Body of pancreas (tissue), 4 donors: ENCODE results near the gene CHFR. TPM values are rescaled to one million over a fixed set of nuclear protein-coding genes. Genes with fewer than 3 reads are reported as not detected.

ENCODE experiments used
- ATAC-seq: fragments of 150-250 bp; one replicate; pipeline ENCODE4 v1.9.1; 2016
- DNase-seq, 4 donors: peaks; one replicate each; pipeline ENCODE4 v3.0.0-alpha.2; 2019
- H3K27ac ChIP-seq, 4 donors: fragments of 200-600 bp; sonication (generic); 1 replicate in 3 of 4; 2 replicates in 1 of 4; pipeline versions ENCODE4 v1.5.1 to v1.6.1; 2016 to 2019; ENCODE audit warnings: mild to moderate bottlenecking in 1 of 4, mixed read lengths in 1 of 4, moderate library complexity in 1 of 4
- H3K27me3 ChIP-seq, 2 donors: fragments of 200-600 bp; sonication (generic); one replicate each; pipeline ENCODE4 v1.6.0; 2016; ENCODE audit warnings: mild to moderate bottlenecking in 1 of 2
- H3K36me3 ChIP-seq, 2 donors: fragments of 200-600 bp; sonication (generic); replicated peaks in 1 of 2; 2 replicates each; pipeline ENCODE4 v1.5.1; 2016; ENCODE audit warnings: low read depth in 2 of 2; ENCODE audit not compliant: insufficient read depth in 1 of 2
- H3K4me1 ChIP-seq: fragments of 200-600 bp; sonication (generic); one replicate; pipeline ENCODE4 v1.6.0; 2016
- H3K4me3 ChIP-seq, 2 donors: fragments of 200-600 bp; sonication (generic); 1 replicate in 1 of 2; 2 replicates in 1 of 2; pipeline ENCODE4 v1.5.1; 2016 to 2019
- H3K9me3 ChIP-seq, 3 donors: fragments of 200-600 bp; sonication (generic); 1 replicate in 2 of 3; 2 replicates in 1 of 3; pipeline ENCODE4 v1.5.1; 2016
- POLR2A ChIP-seq, 3 donors: fragments of 450-650 bp; IDR thresholded peaks; one replicate each; pipeline ENCODE4 v1.6.1; 2016; ENCODE audit warnings: antibody characterized with exemption in 3 of 3, mild to moderate bottlenecking in 2 of 3
- WGBS, 2 donors: methylation state at CpG; one replicate each; pipeline ENCODE4 v1.1.5; 2017; 5-methylcytosine and 5-hydroxymethylcytosine counted together
- intact Hi-C: fragments of 100-400 bp; cut with DNase I; formaldehyde crosslinking; loops from one replicate; pipeline ENCODE4 v1.15.1; 2023
- total RNA-seq, 2 donors: library from RNA; depleted of rRNA; stranded (reverse); fragments of >200 nt; gene quantifications; one replicate each; pipeline ENCODE4 v1.1.0, GENCODE V29; 2016
- TF ChIP-seq, protein P1 (sequence below), 7 experiments: fragments of 450-650 bp in 4 of 7; fragments of 200-600 bp in 3 of 7; sonication (generic) in 3 of 7; IDR thresholded peaks; one replicate each; pipeline ENCODE4 v1.5.1; 2016 to 2019; ENCODE audit warnings: antibody characterized with exemption in 7 of 7

Gene CHFR
- total RNA-seq, 2 donors from 2014 or later: 31.4 to 45.2 TPM

DNA sequence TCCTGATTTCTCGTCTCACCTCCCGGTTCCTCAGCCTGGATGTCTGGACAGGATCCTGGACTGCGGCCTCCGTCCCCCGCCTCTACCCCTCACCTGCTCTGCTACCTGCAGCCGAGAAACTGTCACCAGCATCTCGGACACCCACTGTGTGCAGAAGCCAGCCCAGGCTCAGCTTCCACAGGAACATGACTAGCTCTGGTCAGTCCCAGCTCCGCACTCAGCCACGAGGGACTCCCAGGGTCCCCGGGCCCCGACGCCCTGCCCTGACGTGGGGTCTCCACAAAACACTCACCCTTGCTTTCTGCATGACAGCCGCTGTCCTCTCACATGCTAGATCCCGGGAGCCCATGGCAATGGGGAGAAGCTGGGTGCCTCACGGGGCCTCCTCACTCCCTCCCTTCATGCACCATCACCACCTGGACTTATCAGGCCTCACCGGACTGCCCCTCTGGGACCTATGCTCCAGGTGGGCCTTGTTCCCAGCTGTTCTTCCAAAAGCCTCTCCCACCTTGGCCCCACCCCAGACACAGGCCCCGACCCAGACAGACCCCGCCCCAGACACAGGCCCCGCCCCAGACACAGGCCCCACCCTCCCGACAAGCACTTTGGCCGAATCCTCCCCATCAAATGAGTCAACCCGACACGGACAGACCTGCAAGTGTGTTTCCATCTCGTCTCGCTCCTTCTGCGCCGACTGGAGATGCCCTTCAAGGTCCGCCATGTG, 98.9 kb downstream of the CHFR start:
- Histone ChIP-seq H3K9me3 (no peaks in the 10 kb centered on the region), H3K27me3 (no peaks in the 10 kb centered on the region), H3K27ac (no peak overlapping the region), H3K4me1 (no peaks in the 10 kb centered on the region), H3K4me3 (no peak overlapping the region), H3K36me3 (peaks cover 20 to 35% of the 10 kb centered on the region in 2 donors)
- intact Hi-C loops: no loop called here
- WGBS, 2 donors: 92 to 93% methylated on average over 17 to 29 of the region's 29 CpGs
- no peak for TF ChIP-seq POLR2A (IDR thresholded peaks at IDR 0.05)
- no peak for ATAC-seq
- DNase-seq: no peak

DNA sequence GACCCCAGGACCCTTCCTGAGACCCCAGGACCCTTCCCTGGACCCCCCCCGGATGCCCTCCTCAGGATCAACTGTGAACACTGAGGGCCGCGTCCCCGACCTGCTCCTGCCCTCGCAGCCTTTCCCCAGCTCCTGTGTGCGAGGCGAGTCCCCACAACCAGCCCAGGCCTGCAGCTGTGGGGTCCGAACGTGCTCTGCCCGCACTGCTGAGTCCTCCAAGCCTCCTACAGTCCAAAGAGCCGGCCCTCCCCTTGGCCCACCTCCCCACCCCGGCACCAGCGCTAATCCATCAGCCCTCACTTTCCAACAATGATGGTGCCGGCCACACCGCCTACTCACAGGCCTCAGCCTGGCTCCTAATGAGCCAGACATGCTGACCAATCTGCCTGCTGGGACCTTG, 99.5 kb downstream of the CHFR start:
- no peak for ATAC-seq
- no peaks in the 10 kb centered on the region for H3K27me3 ChIP-seq
- no peaks in the 10 kb centered on the region for H3K4me1 ChIP-seq
- no peak for DNase-seq
- TF ChIP-seq POLR2A (IDR thresholded peaks at IDR 0.05): no peak
- TF ChIP-seq, protein P1, sequence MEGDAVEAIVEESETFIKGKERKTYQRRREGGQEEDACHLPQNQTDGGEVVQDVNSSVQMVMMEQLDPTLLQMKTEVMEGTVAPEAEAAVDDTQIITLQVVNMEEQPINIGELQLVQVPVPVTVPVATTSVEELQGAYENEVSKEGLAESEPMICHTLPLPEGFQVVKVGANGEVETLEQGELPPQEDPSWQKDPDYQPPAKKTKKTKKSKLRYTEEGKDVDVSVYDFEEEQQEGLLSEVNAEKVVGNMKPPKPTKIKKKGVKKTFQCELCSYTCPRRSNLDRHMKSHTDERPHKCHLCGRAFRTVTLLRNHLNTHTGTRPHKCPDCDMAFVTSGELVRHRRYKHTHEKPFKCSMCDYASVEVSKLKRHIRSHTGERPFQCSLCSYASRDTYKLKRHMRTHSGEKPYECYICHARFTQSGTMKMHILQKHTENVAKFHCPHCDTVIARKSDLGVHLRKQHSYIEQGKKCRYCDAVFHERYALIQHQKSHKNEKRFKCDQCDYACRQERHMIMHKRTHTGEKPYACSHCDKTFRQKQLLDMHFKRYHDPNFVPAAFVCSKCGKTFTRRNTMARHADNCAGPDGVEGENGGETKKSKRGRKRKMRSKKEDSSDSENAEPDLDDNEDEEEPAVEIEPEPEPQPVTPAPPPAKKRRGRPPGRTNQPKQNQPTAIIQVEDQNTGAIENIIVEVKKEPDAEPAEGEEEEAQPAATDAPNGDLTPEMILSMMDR (IDR thresholded peaks at IDR 0.05): no peak
- H3K4me3 ChIP-seq: no peak overlapping the region
- no peaks in the 10 kb centered on the region for H3K9me3 ChIP-seq
- 84 to 100% methylated on average over 4 to 15 of the region's 15 CpGs for WGBS, 2 donors
- H3K36me3 ChIP-seq: peaks cover 20 to 40% of the 10 kb centered on the region in 2 donors
- H3K27ac ChIP-seq: no peak overlapping the region
- intact Hi-C loops: no loop called here

DNA sequence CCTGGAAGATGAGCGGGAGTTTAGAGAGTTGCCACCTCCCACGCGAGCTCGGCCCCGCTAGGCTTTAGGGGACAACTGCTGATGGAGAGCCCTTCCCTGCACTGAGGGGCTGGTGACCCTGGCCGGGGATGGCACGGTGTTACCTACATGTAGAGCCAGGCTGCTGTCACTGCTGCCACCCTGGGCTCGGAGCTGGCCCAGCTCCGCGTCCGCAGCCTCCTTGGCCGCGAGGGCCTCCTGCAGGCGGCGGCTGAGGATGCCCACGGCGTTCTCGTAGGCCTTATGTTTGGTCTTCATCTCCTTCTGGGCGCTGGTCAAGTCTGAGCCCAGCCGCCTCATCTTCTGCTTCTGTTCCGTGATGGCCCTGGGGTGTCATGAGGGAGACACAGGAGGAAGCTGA, 101.2 kb downstream of the CHFR start:
- H3K4me3 ChIP-seq: no peak overlapping the region
- ATAC-seq: no peak
- intact Hi-C loops: no loop called here
- TF ChIP-seq, protein P1 (IDR thresholded peaks at IDR 0.05): no peak
- TF ChIP-seq POLR2A (IDR thresholded peaks at IDR 0.05): no peak
- H3K4me1 ChIP-seq: no peaks in the 10 kb centered on the region
- no peak overlapping the region for H3K27ac ChIP-seq
- H3K9me3 ChIP-seq: no peaks in the 10 kb centered on the region
- no peaks in the 10 kb centered on the region for H3K27me3 ChIP-seq
- DNase-seq: no peak
- peaks cover 20 to 47% of the 10 kb centered on the region in 2 donors for H3K36me3 ChIP-seq
- WGBS, 2 donors: 89 to 94% methylated on average over 7 of the region's 21 CpGs

DNA sequence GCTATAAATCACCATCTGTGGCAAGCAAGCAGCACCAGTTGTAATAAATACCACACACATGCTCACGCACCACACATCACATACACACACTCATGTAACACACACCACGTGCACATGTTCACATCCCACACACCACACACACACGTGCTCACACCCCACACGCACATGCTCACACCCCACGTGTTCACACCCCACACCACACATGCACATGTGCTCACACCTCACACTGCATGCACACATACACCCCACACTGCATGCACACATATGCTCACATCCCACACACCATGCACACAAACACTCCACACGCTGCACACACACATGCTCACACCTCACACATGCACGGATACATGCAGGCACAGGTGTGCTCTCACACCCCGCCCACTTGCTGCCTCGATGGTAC, 102.8 kb downstream of the CHFR start:
- H3K27me3 ChIP-seq: no peaks in the 10 kb centered on the region
- 82 to 87% methylated on average over 9 of the region's 9 CpGs for WGBS, 2 donors
- H3K4me1 ChIP-seq: no peaks in the 10 kb centered on the region
- intact Hi-C loops: no loop called here
- no peak for TF ChIP-seq POLR2A (IDR thresholded peaks at IDR 0.05)
- TF ChIP-seq, protein P1 (IDR thresholded peaks at IDR 0.05): no peak
- ATAC-seq: no peak
- no peak for DNase-seq
- no peak overlapping the region for H3K27ac ChIP-seq
- H3K4me3 ChIP-seq: no peak overlapping the region
- H3K9me3 ChIP-seq: no peaks in the 10 kb centered on the region
- H3K36me3 ChIP-seq: peaks cover 16 to 57% of the 10 kb centered on the region in 2 donors

DNA sequence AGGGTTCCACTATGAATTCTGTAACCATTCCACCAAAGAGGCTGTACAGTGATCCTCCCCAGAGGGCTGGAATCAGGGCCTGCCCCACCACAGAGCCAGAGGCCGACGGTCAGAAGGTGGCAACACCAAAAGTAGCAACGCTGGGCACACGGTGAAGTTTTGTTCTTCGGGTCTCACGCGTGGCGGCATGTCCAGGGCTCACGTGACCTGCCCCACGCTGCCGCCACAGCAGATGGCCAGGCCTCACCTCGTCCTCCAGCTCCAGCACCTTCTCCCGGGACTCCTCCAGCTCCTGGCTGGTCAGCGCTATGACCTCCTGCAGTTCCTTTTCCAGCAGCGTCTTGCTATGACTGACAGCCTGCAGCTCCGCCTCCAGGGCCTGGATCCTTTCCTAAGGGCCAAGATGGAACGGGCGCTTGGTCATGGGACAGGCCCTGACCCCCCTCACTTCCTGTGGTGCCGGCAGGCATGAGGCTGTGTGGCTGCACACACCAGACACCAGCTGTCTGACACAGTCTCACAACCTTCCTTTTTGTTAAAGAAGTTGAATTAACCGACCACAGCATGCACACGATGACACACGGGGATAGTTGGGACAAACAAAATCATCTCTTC, 103.4 kb downstream of the CHFR start:
- no peak for TF ChIP-seq POLR2A (IDR thresholded peaks at IDR 0.05)
- TF ChIP-seq, protein P1 (IDR thresholded peaks at IDR 0.05): no peak
- intact Hi-C loops: no loop called here
- ATAC-seq (no peak), DNase-seq (peak in 1 of 4 donors; percentile 45)
- 88 to 92% methylated on average over 22 of the region's 22 CpGs for WGBS, 2 donors
- Histone ChIP-seq H3K27ac (no peak overlapping the region), H3K4me3 (no peak overlapping the region), H3K4me1 (no peaks in the 10 kb centered on the region), H3K36me3 (peaks cover 16 to 51% of the 10 kb centered on the region in 2 donors), H3K9me3 (no peaks in the 10 kb centered on the region), H3K27me3 (no peaks in the 10 kb centered on the region)

Other genes starting within 250 kb of the CHFR start
- 10 to 100 TPM; 12.5 to 36.9 TPM for gene POLE, start 200.3 kb downstream of the CHFR start, total RNA-seq
- gene PXMP2, start 200.0 kb downstream of the CHFR start, total RNA-seq: 10 to 100 TPM; 37.2 to 39.7 TPM
- gene PGAM5, start 176.8 kb downstream of the CHFR start, total RNA-seq: 10 to 100 TPM; 15.0 to 39.2 TPM
- 10 to 100 TPM; 37.9 to 76.1 TPM for gene ANKLE2, start 125.8 kb downstream of the CHFR start, total RNA-seq
- 10 to 100 TPM; 57.3 to 98.6 TPM for gene GOLGA3, start 58.7 kb downstream of the CHFR start, total RNA-seq
- gene ZNF605, start 68.7 kb upstream of the CHFR start, total RNA-seq: 10 to 100 TPM; 10.4 to 18.1 TPM
- 1 to 10 TPM; 7.5 to 8.6 TPM for gene ZNF26, start 98.8 kb upstream of the CHFR start, total RNA-seq
- gene ZNF84, start 149.9 kb upstream of the CHFR start, total RNA-seq: 10 to 100 TPM; 10.2 to 22.1 TPM
- gene ZNF140, start 193.3 kb upstream of the CHFR start, total RNA-seq: 10 to 100 TPM; 12.9 to 14.3 TPM
- gene ZNF891, start 242.7 kb upstream of the CHFR start, total RNA-seq: 1 to 10 TPM; 2.0 to 3.1 TPM
- gene ZNF10, start 243.0 kb upstream of the CHFR start, total RNA-seq: 10 to 100 TPM; 12.9 to 18.2 TPM